Activated T-helper 1 cell treated with anti-CD3 and anti-CD28 coated beads, Interleukin-2, amount 50 U/mL, for 16 hours (primary cell): ENCODE data around the gene KRT79.

ENCODE experiments used
- DNase-seq, 2 donors: peaks; one replicate each; pipeline ENCODE4 v3.0.0-alpha.2; 2020; ENCODE audit warnings: low read depth in 1 of 2, low spot score in 1 of 2

Gene KRT79

DNA sequence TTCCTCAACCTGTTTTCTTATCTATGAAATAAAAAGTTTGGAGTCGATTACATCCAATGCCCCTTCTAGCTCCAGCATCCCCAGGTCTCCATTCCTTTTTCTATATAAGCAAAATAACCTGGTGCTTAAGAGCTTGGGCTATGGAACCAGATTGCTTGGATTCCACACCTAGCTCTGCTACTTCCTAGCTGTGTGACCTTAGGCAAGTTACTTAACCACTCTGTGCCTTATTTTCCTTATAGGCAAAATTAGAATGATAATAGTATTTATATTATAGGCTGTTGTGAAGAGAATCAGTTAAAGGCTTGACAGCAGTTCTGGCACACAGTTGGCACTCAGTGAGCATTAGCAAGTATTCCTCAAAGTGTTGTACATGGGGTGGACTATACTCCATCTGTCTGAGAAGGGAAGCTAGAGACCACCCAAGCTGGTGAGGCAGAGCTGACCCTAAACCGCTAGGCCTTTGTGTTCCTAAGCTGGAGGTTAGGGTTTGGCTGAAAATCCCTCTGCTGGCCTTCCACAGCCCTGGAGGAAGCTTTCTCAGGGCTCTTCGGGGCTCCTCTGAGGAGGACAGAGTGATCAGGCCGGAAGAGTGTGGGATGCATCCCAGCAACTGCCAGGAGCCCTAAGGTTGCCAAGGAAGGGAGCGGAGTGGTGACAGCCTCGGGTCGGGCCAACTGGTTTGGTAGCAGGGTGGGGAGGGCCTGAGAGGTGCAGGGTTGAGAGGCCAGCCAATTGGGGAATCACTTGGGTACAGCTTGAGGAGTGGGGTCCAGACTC, 14.2 kb downstream of the KRT79 start:
- DNase-seq, result no peak

DNA sequence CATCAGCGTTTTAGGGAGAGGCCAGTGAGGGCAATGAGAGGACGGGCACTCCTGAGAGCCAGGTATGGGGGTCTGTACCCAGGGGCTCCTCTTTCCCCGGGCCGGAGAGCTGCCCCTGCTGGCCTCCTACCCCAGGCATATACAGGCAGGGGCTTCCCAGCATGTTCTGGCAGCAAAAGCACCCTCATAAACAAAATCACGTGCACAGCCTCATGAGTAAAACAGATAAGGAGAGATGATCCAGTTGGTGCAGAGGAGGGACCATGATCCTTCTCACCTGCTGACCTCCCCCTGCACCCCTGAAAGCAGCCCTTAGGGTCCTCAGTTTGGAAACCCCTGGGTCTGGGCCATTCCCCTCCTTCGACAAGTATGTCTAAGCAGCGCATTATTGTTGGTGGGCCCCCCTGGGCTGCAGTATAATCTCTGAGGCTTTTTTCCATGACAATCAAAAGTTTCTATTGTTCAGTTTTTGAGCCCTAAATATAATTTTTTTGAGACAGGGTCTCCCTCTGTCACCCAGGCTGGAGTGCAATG, 15.2 kb downstream of the KRT79 start:
- DNase-seq, result no peak

DNA sequence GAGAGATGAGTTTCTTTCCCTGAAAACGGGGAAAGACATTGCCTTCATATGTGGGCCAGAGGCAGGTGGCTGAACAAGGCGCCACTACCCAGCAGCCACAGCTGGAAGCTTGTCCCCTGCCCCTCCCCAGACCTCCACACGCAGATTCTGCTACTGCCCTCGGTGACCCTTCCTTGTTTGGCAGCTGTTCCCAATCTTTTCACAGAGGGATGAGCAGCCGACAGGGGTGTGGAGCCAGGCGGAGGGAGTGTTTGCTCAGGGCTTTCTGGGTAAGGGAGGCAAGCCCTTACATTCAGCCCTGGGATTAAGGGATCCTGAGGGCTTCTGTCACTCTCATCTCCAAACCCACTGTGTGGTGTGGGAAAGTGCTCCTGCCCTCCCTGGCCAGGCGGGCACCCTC, 15.7 kb downstream of the KRT79 start:
- DNase-seq, result no peak

DNA sequence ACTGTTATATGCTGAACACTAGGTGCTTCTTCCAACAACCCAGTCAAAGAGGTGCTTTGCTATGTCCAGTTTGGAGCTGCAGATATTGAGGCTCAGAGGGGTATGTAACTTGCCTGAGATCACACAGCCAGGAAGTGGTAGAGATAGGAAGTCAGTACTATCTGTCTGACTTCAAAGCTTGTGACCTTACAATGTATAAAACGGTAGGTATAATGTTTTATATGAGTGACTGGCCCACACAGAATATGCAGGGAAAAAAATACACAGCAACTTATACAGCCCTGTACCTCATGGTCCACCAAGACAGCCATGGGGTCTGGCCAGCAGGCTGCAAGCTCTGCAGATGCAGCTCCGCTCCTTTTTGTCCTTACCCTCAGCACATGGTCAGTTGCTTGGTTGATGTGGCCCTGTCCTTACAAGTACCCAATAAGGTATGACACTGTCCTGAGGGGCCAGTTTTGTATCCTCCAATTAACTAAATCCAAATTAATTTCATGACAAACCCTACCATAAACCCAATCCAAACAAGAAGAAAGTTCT, 16.3 kb downstream of the KRT79 start:
- no peak for DNase-seq

DNA sequence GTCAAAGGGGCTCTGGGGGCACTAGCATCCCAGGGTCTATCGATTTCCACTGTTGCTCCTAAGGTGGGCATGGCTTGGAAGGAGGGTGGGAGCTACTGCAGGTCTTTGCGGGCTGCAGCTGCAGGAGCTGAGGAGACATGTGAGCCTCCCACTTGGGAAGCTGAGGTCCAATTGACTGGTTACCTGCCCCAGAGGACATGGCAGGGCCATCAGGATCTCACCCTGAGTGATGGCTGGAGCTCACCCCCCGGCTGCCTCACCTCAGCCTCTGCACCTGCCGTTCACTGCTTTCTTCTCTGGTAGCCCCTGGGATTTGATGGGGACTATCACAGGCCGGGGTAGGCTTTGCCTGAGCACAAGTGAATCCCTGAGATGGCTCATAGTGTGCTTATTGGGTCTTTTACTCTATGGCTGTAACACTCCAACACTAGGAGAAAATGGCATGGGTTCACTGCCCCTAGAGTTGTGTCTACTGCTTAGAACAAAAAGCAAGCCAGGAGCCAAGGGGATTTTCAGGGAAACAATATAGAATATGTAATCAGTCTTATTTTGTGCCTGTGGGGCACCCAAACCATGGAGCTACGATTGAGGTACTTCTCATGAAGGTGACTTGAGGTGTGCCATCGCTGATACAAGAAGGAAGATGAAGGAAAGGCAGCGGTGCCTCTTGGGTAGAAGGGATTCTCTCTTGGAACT, 17.0 kb downstream of the KRT79 start:
- no peak for DNase-seq

DNA sequence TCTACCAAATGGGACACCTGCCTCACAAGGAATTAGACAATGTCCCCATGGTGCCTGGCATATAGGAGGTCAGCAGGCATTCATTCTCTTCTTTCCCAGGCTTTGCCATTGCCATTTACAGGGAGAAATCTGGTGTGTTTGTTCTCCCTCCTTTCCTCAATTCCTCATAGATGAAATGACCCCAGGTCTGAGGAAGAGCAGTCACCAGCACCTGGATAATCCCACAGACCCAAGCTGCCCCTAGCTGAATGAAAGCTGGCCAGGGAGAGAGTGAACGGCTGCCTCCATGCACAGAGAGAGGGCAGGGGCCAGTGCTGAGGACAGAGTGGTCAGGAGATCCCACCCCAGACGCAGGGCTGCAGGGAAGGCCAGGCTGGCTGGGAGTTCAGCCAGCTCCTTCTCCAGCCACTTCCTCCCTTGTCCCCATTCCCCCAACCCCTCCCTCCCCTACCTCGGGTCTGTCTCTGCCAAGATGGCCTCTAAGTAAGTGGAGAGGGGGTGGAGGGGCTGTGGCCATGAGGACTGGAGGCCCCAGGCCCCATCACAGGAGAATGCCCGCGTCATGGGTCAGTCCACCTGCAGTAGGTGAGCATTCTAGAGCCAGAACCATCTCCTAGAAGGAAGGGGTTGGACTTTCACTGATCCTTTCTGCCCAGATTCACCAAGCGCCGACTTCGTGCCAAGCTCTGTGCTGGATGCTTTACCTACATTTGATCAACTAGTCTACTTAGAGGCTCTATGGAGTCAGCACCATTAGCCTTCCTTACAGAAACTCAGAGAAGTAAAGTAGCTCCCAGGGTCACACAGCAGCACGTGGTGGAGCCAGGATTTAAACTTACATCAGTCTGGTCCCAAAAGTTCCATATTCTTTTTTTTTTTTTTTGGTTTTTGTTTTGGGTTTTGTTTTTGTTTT, 18.2 kb downstream of the KRT79 start:
- DNase-seq, result no peak

DNA sequence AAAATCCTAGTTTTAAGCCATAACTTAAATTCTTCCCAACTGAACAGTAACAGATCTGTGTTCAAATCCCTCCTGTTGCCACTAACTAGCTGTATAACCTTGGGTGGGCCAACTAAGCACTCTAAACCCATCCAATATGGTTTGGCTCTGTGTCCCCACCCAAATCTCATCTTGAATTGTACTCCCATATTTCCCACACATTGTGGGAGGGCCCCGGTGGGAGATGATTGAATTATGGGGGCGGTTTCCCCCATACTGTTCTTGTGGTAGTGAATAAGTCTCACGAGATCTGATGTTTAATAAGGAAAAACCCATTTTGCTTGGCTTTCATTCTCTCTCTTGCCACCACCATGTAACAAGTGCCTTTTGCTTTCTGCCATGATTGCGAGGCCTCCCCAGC, 18.9 kb downstream of the KRT79 start:
- no peak for DNase-seq

DNA sequence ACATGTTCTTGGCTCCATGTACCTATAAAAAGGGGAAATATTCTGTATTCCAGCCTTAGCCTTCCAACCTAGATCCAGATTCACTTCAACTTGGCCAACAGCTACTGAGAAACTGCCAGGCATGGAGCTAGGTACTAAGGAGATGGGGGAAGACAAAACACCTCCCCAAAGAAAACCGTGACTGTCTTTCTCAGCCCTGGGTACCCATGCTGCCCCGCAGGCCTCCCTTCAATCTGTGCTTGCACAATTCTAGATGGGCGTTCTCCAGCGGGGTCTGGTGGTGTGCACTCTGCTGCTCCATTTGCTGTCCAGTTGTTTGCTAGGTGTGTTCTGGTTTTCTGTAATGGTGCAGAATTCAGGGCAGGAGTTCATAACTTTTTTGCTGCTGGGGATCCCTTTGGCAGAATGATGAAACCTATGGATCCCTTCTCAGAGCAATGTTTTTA, 19.4 kb downstream of the KRT79 start:
- no peak for DNase-seq

DNA sequence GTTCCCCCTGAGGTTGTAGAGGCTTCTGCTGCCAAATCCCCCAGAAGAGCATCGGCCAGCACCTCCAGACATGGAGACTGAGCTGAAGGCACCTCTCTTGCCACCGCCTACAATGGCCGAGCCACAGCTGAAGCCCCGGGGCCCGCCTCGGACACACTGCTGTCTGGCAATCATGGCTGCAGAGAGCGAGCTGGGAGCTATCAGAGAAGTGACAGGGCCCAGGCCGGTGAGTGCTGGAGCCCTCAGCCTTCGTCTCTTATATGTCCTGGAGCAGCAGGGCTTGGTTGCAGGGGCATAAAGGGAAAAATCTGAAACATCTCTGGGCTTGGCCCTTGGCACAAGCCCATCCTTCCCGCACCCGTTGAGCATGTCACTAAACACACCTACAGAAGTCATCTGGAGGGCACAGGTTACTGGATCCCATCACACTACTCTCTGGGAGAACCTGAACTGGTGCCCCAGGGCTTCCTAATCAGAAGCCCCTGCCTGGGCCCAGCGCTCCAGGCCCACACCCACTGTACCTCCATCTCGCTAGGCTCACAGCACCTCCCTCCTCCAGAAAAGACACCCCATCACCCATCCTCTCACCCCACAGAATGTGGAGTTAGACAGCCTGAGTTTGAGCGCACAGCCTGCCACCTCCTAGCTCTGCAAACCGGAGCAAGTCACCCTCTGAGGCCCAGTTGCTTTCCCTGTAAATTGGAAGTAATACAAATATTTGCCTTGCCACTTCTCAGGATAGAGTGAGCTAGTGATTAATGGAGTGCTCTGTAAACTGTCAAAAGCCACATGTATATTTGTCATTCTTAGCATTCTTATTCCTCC, 20.0 kb downstream of the KRT79 start, which contains the start of gene KRT4:
Gene KRT4, minus strand, starts transcription at position 232 of the 825 bp plus-strand sequence. Its CDS starts 58 bp downstream, at position 174.
- DNase-seq, result no peak

DNA sequence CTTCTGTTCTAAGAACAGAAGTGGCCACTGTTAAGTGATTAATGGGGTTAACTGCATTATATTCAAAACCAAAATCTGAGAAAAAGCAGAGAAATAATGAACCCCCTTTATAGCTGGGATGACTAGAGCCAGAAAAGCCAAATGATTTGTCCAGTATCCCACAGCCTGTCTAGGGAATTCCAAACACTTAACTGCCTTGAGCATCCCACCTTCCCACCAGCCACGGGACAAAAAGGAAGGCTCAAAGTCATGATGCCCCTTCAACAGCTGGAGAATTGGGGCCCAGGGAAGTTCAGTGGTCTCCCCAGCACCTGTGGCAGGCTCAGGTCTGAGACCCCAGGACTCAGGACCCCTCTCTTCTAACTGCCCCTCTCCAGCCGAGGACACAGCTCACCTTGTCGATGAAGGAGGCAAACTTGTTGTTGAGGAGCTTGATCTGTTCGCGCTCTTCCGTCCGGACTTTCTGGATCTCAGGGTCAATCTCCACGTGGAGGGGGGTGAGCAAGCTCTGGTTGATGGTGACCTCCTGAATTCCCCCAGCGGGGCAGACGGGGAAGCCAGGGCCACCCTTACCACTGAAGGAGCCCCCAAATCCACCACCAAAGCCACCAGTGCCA, 20.8 kb downstream of the KRT79 start:
- no peak for DNase-seq

DNA sequence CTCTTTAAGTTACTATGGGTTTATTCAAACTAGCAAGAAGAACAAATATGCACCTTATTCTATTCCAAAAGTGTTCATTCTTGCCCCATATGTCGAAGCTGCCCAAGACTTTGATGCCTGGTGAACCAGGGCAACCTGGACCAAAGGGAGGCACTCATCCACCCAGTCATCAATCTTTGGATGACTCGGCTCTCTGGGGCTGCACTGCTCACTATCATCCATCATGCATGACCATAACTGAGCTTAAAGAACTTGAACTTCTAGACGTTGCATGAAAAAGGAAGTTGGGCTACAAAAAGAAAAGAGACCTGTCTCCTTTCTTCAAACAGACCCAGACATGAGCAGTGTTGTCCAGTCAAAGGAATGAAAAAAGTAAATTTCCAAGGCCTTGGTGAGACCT, 21.4 kb downstream of the KRT79 start:
- no peak for DNase-seq

DNA sequence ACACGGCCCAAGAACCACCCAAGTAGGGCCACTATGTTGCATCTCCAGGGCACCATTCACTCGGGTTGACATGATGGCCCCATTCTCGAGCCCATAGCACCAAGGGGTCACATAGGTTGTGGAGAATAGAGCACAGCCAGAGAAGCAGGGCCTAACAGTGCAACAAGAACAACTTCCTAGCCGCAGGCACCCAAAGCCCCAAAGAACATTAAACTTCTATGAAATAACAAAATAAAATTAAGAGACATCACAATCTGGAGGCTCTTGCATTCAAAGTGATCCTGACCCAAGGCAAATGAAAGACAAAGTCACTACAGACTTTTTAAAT, 22.1 kb downstream of the KRT79 start:
- DNase-seq, result no peak

DNA sequence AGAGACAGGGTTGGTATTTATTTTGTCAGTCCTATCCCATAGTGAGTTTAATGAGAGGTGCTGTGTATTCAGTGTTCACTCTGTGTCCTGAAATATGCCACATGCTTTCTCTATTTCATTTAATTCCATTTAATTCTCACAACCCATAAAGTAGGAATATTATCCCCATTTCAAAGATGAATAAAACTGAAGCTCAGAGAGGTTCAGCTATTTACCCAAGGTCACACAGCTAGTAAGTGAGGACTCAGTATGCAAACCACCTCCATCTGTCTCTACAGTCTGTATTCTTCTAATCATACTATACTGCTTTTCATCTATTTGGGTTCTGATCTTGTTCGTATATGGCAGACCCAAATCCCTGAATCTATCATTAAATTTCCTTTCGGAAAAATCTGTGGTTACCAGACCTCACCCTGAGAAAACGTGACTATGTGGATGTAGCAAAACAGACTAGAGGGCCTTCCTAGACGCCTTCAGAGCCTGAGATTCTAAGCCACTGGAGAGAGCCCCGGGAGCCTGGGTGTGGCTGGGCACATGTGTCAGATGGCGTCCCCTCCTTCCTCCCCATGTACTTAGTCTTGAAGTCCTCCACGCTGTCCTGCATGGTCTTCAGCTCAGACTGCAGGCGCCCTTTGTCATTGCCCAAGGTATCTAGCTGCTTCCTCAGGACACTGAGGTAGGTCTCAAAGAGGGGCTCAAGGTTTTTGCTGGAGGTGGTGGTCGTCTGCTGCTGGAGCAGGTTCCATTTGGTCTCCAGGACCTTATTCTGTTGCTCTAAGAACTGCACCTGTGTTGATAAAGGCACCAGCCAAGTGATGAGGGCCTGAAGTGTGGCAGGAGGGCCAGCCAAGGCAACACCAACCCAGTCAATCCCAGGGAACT, 22.7 kb downstream of the KRT79 start:
- no peak for DNase-seq

DNA sequence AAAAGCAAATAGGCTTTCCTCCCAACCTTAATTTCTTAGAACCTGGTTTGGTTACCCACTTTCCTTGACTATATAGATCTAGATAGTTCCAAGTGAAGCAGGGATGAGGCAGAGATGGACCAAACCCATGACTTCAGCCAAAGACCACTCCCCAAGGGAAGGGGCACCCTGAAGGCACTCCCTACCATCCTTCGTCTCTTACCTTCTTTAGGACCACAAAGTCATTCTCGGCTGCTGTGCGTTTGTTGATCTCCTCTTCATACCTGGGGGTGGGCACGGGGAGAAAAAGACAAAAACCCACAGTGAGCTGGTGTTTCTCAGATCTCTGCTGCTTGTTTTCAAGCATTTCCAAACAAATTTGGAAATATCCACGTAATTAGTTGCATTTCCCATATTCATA, 23.6 kb downstream of the KRT79 start:
- no peak for DNase-seq

DNA sequence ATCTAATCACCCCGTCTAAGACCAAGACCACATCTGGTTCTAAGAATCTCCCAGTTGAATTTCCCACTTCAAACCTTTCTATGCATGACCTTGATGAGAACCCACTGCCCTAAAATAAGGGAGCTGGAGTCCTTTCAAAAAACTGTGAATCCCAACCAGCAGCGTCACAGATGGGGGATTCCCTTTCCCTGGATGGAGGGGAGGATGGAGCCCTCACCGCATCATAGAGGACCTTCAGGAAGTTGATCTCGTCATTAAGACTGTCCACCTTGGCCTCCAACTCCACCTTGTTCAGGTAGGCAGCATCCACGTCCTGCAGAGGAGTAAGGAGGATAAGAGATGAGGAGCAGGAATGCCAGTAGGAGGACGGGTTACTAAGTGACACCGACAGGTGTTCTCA, 24.9 kb downstream of the KRT79 start:
- no peak for DNase-seq

DNA sequence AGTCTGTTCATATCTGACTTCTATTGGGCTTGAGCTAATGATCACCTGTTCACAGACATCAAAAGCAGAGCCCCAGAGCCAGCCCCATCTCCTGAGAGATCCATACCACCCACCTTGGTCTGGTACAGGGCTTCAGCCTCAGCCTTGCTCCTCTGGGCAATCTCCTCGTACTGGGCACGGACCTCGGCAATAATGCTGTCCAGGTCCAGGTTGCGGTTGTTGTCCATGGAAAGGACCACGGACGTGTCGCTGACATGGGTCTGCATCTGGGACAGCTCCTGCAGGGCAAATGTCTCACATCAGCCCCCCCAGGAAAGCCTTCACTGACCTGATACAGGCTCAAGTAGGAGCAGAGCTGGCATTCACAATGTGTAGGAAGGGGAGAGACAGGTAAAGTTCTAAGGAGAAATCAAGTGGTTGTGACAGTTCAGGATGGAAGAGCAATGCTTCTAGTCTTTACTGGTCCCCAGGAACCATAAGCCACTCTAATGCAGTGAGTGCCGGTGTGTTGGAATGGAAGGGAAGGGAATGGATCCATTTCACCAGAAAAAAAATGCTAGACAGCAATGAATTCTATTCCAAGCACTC, 25.4 kb downstream of the KRT79 start:
- DNase-seq, result no peak

DNA sequence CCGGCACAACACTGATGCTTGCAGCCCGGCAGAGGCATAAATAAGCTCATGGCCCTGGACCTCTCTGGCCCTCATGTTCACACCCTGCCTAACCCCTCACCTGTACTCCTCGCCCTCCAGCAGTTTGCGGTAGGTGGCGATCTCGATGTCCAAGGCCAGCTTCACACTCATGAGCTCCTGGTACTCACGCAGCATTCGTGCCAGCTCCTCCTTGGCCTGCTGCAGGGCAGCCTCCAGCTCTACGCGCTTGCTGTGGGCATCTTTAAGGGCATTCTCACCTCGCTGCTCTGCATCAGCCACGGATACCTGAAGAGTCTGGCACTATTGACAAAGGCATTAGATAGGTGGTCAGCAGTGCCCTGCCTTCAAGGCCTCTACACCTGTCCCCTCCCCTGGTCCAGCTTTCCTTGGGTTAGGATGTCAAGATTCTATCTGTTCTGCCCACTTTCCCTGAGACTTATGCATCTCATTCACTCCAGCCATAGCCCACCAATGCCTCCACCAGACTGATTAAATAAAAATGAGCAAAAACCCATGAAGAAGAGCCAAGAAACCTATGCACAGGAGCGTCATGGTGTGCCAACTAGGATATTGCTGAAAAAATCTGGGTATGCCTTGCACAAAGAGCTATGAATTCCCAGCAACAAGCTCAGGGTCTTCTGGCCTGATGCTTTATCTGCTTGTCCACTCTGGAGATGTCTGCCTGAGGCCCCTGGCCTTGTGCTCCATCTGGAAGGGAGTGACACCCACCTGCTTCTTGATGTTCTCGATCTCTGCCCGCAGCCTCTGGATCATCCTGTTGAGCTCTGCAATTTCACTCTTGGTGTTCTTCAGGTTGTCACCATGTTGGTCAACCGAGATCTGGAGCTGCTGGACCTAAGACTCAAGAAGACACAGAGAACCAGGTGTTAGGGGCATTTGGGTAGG, 26.3 kb downstream of the KRT79 start:
- DNase-seq, result no peak
